K562 (cell line): ENCODE data around the gene PCDHA5.

Experiments used
- CBX2 ChIP-seq: fragments of 200-600 bp; sonication (generic); IDR thresholded peaks from one replicate; pipeline ENCODE4 v1.6.1; 2012; ENCODE audit warnings: mild to moderate bottlenecking, low read length, inconsistent platforms; ENCODE audit not compliant: insufficient read depth, poor library complexity, severe bottlenecking
- CTBP1 ChIP-seq: fragments of 450-650 bp; IDR thresholded peaks from 2 replicates; pipeline ENCODE4 v1.6.1; 2016; ENCODE audit warnings: borderline replicate concordance
- HDAC1 ChIP-seq, 2 experiments: fragments of 450-650 bp; IDR thresholded peaks; 2 replicates each; pipeline ENCODE4 v1.6.1; 2016 to 2017; ENCODE audit warnings: inconsistent platforms in 1 of 2, mild to moderate bottlenecking in 1 of 2, moderate library complexity in 1 of 2
- L3MBTL2 ChIP-seq: fragments of 450-650 bp; IDR thresholded peaks from 2 replicates; pipeline ENCODE4 v1.6.1; 2016; ENCODE audit warnings: mild to moderate bottlenecking, moderate library complexity
- NR3C1 ChIP-seq: sonication (generic); formaldehyde crosslinking; IDR thresholded peaks from 2 replicates; pipeline ENCODE4 v1.8.1; 2022; ENCODE audit warnings: missing genetic modification reagents
- POLR2A ChIP-seq: fragments of 450-650 bp; conservative IDR thresholded peaks from 2 replicates; pipeline ENCODE4 v1.6.1; 2016
- SIX5 ChIP-seq, 2 experiments: IDR thresholded peaks; 2 replicates each; pipeline ENCODE4 v1.6.1; 2011; ENCODE audit warnings: low read length in 2 of 2, borderline replicate concordance in 1 of 2, low read depth in 1 of 2, mild to moderate bottlenecking in 1 of 2, moderate library complexity in 1 of 2; ENCODE audit not compliant: insufficient read depth in 1 of 2
- SMARCB1 ChIP-seq: IDR thresholded peaks from 2 replicates; pipeline ENCODE4 v1.6.1; 2011; ENCODE audit warnings: improper control_type of control experiment, low read depth; ENCODE audit not compliant: insufficient read length
- SPI1 ChIP-seq: IDR thresholded peaks from 2 replicates; pipeline ENCODE4 v1.6.1; 2011; ENCODE audit warnings: low read depth, low read length, control low read depth, borderline replicate concordance
- ZNF311 ChIP-seq: fragments of 250-450 bp; sonication (Bioruptor Pico); IDR thresholded peaks from 2 replicates; pipeline ENCODE4 v1.4.0; 2020; ENCODE audit warnings: mild to moderate bottlenecking, moderate library complexity
- ZNF324 ChIP-seq: fragments of 250-450 bp; sonication (Bioruptor Pico); IDR thresholded peaks from 2 replicates; pipeline ENCODE4 v1.4.0; 2020; ENCODE audit warnings: mild to moderate bottlenecking
- TF ChIP-seq, protein P1 (sequence below): sonication (generic); formaldehyde crosslinking; IDR thresholded peaks from 2 replicates; pipeline ENCODE4 v1.5.0; 2020; ENCODE audit warnings: missing genetic modification reagents
- TF ChIP-seq, protein P2 (sequence below), 3 experiments: IDR thresholded peaks in 2 of 3; conservative IDR thresholded peaks in 1 of 3; 2 replicates each; pipeline ENCODE4 v1.5.1; 2011 to 2012; ENCODE audit warnings: low read length in 3 of 3, mild to moderate bottlenecking in 3 of 3, control low read depth in 2 of 3, improper control_type of control experiment in 1 of 3, inconsistent platforms in 1 of 3, low read depth in 1 of 3, mixed read lengths in 1 of 3, moderate library complexity in 1 of 3; ENCODE audit not compliant: insufficient read depth in 2 of 3
- TF ChIP-seq, protein P3 (sequence below): fragments of 450-650 bp; IDR thresholded peaks from 2 replicates; pipeline ENCODE4 v1.7.1; 2018; ENCODE audit warnings: mild to moderate bottlenecking, low read depth; ENCODE audit not compliant: partially characterized antibody

DNA sequence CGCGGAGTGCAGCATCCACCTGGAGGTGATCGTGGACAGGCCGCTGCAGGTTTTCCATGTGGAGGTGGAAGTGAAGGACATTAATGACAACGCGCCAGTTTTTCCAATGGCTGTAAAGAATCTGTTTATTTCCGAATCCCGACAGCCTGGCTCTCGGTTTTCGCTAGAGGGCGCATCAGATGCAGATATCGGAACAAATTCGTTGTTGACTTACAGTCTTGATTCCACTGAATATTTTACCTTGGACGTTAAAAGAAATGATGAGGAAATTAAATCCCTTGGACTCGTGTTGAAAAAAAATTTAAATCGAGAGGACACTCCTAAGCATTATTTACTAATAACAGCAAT lies 19.9 kb upstream of the PCDHA5 start:
- TF ChIP-seq, protein P1, sequence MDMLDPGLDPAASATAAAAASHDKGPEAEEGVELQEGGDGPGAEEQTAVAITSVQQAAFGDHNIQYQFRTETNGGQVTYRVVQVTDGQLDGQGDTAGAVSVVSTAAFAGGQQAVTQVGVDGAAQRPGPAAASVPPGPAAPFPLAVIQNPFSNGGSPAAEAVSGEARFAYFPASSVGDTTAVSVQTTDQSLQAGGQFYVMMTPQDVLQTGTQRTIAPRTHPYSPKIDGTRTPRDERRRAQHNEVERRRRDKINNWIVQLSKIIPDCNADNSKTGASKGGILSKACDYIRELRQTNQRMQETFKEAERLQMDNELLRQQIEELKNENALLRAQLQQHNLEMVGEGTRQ (CRISPR knock-in tag): no peak
- TF ChIP-seq NR3C1 (CRISPR knock-in tag): no peak
- TF ChIP-seq SMARCB1: no peak
- TF ChIP-seq CTBP1: no peak
- no peak for TF ChIP-seq HDAC1 (IDR thresholded peaks at IDR 0.05)
- no peak for TF ChIP-seq ZNF311 (CRISPR knock-in tag)
- no peak for TF ChIP-seq CBX2
- no peak for TF ChIP-seq L3MBTL2
- TF ChIP-seq SIX5 (IDR thresholded peaks at IDR 0.05; ENCODE audit: borderline replicate concordance in 1 of 2, insufficient read depth in 1 of 2, low read depth in 1 of 2, low read length in 2 of 2): no peak
- TF ChIP-seq, protein P2, sequence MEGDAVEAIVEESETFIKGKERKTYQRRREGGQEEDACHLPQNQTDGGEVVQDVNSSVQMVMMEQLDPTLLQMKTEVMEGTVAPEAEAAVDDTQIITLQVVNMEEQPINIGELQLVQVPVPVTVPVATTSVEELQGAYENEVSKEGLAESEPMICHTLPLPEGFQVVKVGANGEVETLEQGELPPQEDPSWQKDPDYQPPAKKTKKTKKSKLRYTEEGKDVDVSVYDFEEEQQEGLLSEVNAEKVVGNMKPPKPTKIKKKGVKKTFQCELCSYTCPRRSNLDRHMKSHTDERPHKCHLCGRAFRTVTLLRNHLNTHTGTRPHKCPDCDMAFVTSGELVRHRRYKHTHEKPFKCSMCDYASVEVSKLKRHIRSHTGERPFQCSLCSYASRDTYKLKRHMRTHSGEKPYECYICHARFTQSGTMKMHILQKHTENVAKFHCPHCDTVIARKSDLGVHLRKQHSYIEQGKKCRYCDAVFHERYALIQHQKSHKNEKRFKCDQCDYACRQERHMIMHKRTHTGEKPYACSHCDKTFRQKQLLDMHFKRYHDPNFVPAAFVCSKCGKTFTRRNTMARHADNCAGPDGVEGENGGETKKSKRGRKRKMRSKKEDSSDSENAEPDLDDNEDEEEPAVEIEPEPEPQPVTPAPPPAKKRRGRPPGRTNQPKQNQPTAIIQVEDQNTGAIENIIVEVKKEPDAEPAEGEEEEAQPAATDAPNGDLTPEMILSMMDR (IDR thresholded peaks at IDR 0.05 in 2 of 3, conservative IDR thresholded peaks at IDR 0.05 in 1 of 3; ENCODE audit: insufficient read depth in 2 of 3, low read depth in 1 of 3, low read length in 3 of 3): 0 out of 6 replicates have a peak, but pooled peaks of 2 of the 3 experiments have one; percentile 10 to 13
- no peak for TF ChIP-seq SPI1
- TF ChIP-seq, protein P3, sequence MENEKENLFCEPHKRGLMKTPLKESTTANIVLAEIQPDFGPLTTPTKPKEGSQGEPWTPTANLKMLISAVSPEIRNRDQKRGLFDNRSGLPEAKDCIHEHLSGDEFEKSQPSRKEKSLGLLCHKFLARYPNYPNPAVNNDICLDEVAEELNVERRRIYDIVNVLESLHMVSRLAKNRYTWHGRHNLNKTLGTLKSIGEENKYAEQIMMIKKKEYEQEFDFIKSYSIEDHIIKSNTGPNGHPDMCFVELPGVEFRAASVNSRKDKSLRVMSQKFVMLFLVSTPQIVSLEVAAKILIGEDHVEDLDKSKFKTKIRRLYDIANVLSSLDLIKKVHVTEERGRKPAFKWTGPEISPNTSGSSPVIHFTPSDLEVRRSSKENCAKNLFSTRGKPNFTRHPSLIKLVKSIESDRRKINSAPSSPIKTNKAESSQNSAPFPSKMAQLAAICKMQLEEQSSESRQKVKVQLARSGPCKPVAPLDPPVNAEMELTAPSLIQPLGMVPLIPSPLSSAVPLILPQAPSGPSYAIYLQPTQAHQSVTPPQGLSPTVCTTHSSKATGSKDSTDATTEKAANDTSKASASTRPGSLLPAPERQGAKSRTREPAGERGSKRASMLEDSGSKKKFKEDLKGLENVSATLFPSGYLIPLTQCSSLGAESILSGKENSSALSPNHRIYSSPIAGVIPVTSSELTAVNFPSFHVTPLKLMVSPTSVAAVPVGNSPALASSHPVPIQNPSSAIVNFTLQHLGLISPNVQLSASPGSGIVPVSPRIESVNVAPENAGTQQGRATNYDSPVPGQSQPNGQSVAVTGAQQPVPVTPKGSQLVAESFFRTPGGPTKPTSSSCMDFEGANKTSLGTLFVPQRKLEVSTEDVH: no peak
- TF ChIP-seq ZNF324 (CRISPR knock-in tag): no peak
- TF ChIP-seq POLR2A: no peak
